Pancreas (tissue), 10 donors: Measurements from ENCODE around the gene SULT4A1. TPM values are rescaled to one million over a fixed set of nuclear protein-coding genes. Genes with fewer than 3 reads are reported as not detected.
A peak's percentile ranks its signal among the peaks of the same experiment; 100 is the strongest.

Source experiments
- ATAC-seq, 4 donors: fragments of 200-7000 bp; cut with Tn5 transposase; one replicate each; pipeline versions ENCODE4 v1.8.0 to v1.9.1; 2020; ENCODE audit warnings: mild to moderate bottlenecking in 4 of 4, moderate library complexity in 4 of 4
- DNase-seq, 6 donors: peaks; one replicate each; pipeline ENCODE4 v3.0.0-alpha.2; 2020
- FAIRE-seq: peaks from 2 replicates; lab custom pipeline; 2012; peaks lifted over from hg19 to GRCh38; lab: Jason Lieb, UNC
- H3K27ac ChIP-seq, 4 donors: fragments of 200-600 bp; sonication (generic); 1 replicate in 3 of 4; 2 replicates in 1 of 4; pipeline versions ENCODE4 v1.5.0 to v1.8.0; 2020
- H3K27me3 ChIP-seq, 4 donors: fragments of 200-600 bp; one replicate each; pipeline ENCODE4 v1.8.0; 2021
- H3K36me3 ChIP-seq, 3 donors: fragments of 200-600 bp; sonication (generic) in 1 of 3; one replicate each; pipeline versions ENCODE4 v1.5.0 to v1.8.0; 2020 to 2021
- H3K4me1 ChIP-seq, 3 donors: fragments of 200-600 bp; one replicate each; pipeline ENCODE4 v1.8.0; 2021
- H3K4me3 ChIP-seq, 4 donors: fragments of 200-600 bp; sonication (generic) in 2 of 4; one replicate each; pipeline versions ENCODE4 v1.5.0 to v1.8.0; 2020 to 2021
- H3K9me3 ChIP-seq, 4 donors: fragments of 200-600 bp; one replicate each; pipeline ENCODE4 v1.8.0; 2021
- CTCF ChIP-seq, 4 donors: fragments of 200-600 bp; sonication (generic) in 3 of 4; IDR thresholded peaks; one replicate each; pipeline versions ENCODE4 v1.5.0 to v1.8.0; 2021; ENCODE audit warnings: antibody characterized with exemption in 4 of 4
- WGBS, 2 donors: extraction: QIAGEN DNeasy Blood & Tissue Kit; methylation state at CpG; one replicate each; pipeline ENCODE4 v1.1.7; 2013; 5-methylcytosine and 5-hydroxymethylcytosine counted together
- intact Hi-C, 3 donors: fragments of 100-400 bp; cut with DNase I; formaldehyde crosslinking; loops; one replicate each; pipeline versions ENCODE4 v1.11.1 to v1.14.2; 2022
- polyA plus RNA-seq, 2 donors: library from polyadenylated mRNA; stranded (reverse); fragments of 200-250 nt; gene quantifications; one replicate each; pipeline ENCODE4 v1.2.3, GENCODE V29; 2013
- total RNA-seq, 6 donors: library from RNA; stranded (reverse); fragmentation: NEBNext Ultra II Directional in 4 of 6; extraction: Animal tissue kit (Norgen Biotek cat#: 25700) in 4 of 6; gene quantifications; one replicate each; pipeline versions ENCODE4 v1.2.1 to v1.2.4, GENCODE V29; 2021 to 2023
- donor health status: healthy with polysubstance abuse.
- donor health status: DM: no; HTN: no; CAD: no; lungs with moderate emphysema.
- donor health status: DM: no; HTN: no; CAD: no.
- donor health status: control.
- donor health status: control.
- donor health status: Bipolar disorder and iron deficiency.
- donor health status: DM: yes; HTN: yes; CAD: no.
- donor health status: DM: no; HTN: no; CAD: no.
- donor health status: DM: no; HTN: no; CAD: no.
- donor health status: DM: yes; HTN: yes; CAD: no.

Gene SULT4A1
- total and polyA plus RNA-seq, 8 donors, result 0.09 to 5.4 (median 0.37) TPM; not detected in 1

DNA sequence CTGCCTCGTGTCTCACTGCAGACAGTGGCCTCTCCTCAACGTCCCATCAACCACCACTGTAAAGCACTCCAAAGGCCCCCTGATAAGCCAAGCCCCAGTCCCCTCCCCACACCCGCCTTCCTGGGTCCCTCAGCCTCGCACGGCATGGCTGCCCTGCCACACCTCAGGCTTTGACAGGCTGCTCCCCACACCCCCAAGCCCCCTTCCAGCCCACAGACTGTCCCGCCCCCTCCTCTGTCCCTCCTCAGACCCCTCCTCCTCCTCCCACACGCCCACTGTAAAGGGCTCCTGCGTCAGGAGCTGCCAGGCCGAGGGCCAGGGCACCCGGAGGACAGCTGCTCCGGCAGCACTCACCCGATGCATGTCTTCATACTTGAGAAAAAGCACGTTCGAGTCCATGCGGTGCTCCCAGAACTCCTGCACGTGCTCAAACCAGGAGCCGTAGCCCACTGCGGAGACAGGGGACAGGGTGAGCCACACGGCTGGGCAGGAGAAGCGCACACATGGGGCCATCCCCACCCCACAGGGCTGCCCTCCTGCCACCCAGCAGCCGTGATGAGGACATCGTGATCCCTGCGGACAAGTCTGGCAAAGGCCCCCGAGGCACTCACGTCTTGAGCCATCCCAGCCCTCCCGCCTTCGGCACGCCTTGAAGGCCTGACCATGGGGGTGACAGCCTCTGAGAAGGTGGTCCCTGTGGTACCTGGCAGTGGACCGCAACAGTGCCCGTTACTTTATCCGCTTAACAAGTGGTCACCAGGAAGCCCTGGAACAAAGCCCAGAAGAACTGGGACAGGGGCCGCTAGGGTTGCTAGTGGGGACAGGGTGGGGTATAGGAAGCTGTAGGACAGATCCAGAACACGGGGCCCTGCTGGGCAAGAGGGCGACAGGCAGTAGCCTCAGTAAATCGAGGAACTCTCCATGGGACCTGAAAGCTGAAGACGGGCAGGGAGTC lies 28.8 kb downstream of the SULT4A1 start:
- DNase-seq (peak in 3 of 6 donors; percentile 13 to 50 (median 48)), ATAC-seq (no peak), FAIRE-seq (no peak)
- Histone ChIP-seq H3K36me3 (no peaks in the 10 kb centered on the region), H3K9me3 (no peaks in the 10 kb centered on the region), H3K4me1 (no peaks in the 10 kb centered on the region), H3K4me3 (no peak overlapping the region), H3K27ac (no peak overlapping the region), H3K27me3 (no peaks in the 10 kb centered on the region)
- no peak for TF ChIP-seq CTCF (IDR thresholded peaks at IDR 0.05)
- intact Hi-C loops, result no loop called here
- 59 to 75% methylated on average over 35 to 36 of the region's 36 CpGs for WGBS, 2 donors

DNA sequence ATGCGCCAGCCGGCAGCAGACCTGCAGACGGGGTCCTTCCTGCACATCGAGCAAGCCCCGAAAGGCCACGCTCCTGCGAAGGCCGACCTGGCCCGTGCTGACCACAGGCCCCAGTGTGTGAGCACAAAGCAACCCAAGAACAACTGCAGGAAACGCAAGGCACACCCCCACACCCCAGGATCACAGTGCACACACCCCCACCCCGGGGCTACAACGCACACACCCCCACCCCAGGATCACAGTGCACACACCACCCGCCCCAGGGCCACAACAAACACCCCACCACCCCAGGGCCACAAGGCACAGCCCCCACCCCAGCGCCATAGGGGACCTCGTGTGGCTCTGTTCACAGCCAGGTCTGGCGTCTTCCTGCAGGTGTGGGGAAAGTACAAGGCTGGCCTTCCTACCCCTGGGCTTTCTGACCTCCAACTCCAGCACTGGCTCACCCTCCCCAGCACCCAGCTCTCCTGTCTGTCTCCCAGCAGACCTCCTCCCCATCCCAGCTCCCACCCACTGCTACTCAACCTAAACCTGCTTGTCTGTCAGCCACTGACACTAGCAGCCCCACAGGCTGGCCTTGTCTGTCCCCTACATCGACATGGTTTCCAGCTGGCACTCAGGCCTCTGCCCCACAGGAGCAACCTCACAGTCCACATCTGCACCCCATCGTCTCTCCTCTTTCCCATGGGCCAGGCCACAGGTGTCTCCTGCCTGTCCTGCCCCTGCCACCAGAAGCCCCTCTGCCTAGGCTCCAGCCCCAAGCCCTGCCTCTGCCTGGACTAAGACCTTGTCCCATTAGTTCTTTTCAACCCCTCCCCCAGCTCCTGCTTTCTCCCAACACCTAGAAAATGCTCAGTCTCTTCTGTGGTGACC lies 29.7 kb downstream of the SULT4A1 start:
- peak in 2 of 6 donors; percentile 46 to 51 for DNase-seq
- no peak for FAIRE-seq

DNA sequence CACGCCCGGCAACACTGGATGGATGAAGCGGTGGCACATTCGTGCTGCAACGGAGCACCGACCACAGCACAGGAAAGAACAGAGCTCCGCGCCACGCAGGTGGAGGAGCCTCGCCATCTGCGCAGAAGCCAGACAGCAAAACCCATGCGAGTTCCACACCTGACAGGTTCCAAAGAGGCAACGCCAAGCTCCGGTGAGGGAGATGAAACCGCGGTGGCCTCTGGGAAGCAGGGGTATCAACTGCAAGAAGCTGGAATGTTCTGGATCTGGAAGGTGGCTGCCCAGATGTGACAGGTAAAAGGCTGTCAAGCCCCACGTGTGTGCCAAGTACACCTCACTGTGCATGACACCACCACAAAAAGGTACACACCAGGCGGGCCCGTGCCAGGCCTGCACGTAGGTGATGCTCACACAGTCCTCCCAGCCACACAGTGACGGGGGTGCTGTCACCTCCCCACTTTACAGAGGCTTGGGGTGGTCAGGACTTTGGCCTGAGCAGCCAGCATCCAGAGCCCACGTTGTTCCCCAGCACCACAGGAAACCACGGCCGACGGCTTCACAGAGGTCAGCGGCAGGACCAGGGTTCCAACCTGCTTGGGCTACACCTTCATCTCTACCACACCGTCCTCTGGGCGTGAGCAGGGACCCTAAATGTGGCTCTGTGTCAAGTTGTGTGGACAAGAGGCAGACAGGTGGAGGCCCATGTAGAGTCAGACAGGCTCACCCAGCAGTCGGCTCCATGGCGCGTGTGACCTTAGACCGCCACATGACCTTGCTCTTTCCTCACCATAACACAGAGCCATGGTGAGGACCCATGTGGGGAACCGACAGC lies 30.5 kb downstream of the SULT4A1 start:
- no peaks in the 10 kb centered on the region for H3K4me1 ChIP-seq
- FAIRE-seq (no peak), ATAC-seq (no peak), DNase-seq (peak in 2 of 6 donors; percentile 27 to 48)
- no peak overlapping the region for H3K27ac ChIP-seq
- intact Hi-C loops, result no loop called here
- no peak for TF ChIP-seq CTCF (IDR thresholded peaks at IDR 0.05)
- 77 to 87% methylated on average over 33 of the region's 33 CpGs for WGBS, 2 donors
- H3K9me3 ChIP-seq, result no peaks in the 10 kb centered on the region
- H3K36me3 ChIP-seq, result no peaks in the 10 kb centered on the region
- H3K27me3 ChIP-seq, result no peaks in the 10 kb centered on the region
- no peak overlapping the region for H3K4me3 ChIP-seq

More for the DNA sequence above, 29.7 kb downstream of the SULT4A1 start:
- Histone ChIP-seq H3K9me3 (no peaks in the 10 kb centered on the region), H3K27ac (no peak overlapping the region), H3K4me3 (no peak overlapping the region), H3K27me3 (no peaks in the 10 kb centered on the region), H3K36me3 (no peaks in the 10 kb centered on the region), H3K4me1 (no peaks in the 10 kb centered on the region)
- TF ChIP-seq CTCF (IDR thresholded peaks at IDR 0.05), result no peak
- ATAC-seq, result no peak
- intact Hi-C loops, result no loop called here
- WGBS, 2 donors, result 71 to 83% methylated on average over 16 to 18 of the region's 18 CpGs

DNA sequence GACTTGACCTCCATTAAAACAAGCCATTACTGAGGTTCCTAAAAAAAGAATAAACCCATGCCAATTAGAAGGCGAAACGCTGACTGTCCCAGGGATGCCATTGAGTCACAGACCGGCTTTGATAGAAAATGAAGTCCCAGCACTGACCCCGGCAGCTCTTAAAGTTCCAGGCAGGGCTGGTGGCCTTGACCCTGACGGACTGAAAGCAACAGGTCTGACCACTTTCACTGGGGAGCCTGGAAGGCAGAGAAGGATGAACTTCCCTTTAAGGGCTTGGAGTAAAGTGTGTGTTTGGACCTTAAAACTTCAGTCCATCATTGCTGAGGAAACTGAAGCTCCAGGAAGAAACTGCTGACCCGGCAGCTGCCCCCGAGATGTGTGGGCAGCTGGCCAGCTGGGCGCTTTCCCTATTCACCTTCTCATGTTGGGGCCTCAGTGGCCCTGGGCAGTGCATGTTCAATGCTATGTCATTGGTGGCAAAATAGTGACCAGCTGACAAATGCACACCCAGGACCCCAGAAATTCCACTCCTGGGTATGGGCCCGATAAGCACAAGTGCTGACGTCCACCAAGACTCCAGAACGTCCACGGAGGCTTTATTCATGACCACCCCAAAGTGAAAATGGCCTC lies 31.3 kb downstream of the SULT4A1 start:
- peak in 2 of 6 donors; percentile 14 to 40 for DNase-seq
- intact Hi-C loops, result no loop called here
- Histone ChIP-seq H3K27me3 (no peaks in the 10 kb centered on the region), H3K36me3 (no peaks in the 10 kb centered on the region), H3K27ac (no peak overlapping the region), H3K9me3 (no peaks in the 10 kb centered on the region), H3K4me3 (no peak overlapping the region), H3K4me1 (no peaks in the 10 kb centered on the region)
- no peak for ATAC-seq
- FAIRE-seq, result no peak
- TF ChIP-seq CTCF (IDR thresholded peaks at IDR 0.05), result no peak
- 39 to 48% methylated on average over 12 of the region's 12 CpGs for WGBS, 2 donors
